Measurements from ENCODE around the gene BORCS5. TPM values are rescaled to one million over a fixed set of nuclear protein-coding genes. Genes with fewer than 3 reads are reported as not detected.
"Not testable (repeated sequence)": the region's sequence is repeated elsewhere in the genome, so short reads cannot be mapped to it uniquely, and the experiment has no call there.

The BORCS5 gene
- total RNA-seq, 2 experiments from 2014 or later = 18.8 to 21.2 TPM

DNA sequence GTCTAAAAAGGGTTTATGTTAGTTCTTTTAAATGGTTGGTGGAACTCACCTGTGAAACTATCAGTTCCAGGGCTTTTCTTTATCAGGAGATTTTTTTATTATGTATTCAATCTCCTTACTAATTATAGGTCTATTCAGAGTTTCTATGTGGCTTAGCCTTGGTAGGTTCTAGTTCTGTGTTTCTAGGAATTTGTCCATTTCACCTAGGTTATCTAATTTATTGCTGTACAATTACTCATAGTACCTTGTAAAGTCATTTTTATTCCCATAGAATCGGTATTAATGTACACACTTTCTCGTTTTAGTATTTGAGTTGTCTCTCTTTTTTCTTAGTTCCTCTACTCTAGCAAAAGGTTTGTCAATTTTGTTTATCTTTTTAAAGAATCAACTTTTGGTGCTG, 59.0 kb downstream of the BORCS5 start:
- H3K9me3 Mint-ChIP-seq (ENCODE audit: insufficient read depth) = peaks cover 11% of the 10 kb centered on the region
- H3K27me3 Mint-ChIP-seq (ENCODE audit: low read depth) = no peaks in the 10 kb centered on the region
- POLR2A ChIA-PET = interaction anchor here (1.0 kb wide), 1 partner anchor 59 kb away, joined by 3 read pairs; the partner anchor contains the start of gene BORCS5
- DNase-seq = no peak
- peaks cover 9% of the 10 kb centered on the region for H3K4me1 Mint-ChIP-seq (ENCODE audit: low read depth)
- CTCF ChIA-PET = no interaction called here
- no peak overlapping the region for H3K4me3 Mint-ChIP-seq
- no peak overlapping the region for H3K27ac Mint-ChIP-seq
- peaks cover 39% of the 10 kb centered on the region for H3K36me3 Mint-ChIP-seq (ENCODE audit: low read depth)
- ATAC-seq = no peak

DNA sequence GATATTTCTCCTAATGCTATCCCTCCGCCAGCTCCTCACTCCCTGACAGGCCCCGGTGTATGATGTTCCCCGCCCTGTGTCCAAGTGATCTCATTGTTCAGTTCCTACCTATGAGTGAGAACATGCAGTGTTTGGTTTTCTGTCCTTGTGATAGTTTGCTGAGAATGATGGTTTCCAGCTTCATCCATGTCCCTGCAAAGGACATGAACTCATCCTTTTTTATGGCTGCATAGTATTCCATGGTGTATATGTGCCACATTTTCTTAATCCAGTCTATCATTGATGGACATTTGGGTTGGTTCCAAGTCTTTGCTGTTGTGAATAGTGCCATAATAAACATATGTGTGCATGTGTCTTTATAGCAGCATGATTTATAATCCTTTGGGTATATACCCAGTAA, 62.3 kb downstream of the BORCS5 start:
- H3K4me1 Mint-ChIP-seq (ENCODE audit: low read depth); H3K4me3 Mint-ChIP-seq; POLR2A ChIA-PET; H3K27me3 Mint-ChIP-seq (ENCODE audit: low read depth); ATAC-seq; H3K27ac Mint-ChIP-seq; DNase-seq: not testable (repeated sequence)
- Mint-ChIP-seq H3K9me3 (ENCODE audit: insufficient read depth) (peaks cover 26% of the 10 kb centered on the region), H3K36me3 (ENCODE audit: low read depth) (peaks cover 48% of the 10 kb centered on the region)
- CTCF ChIA-PET = interaction anchor here (1.1 kb wide), 1 partner anchor 9 kb away, joined by 5 read pairs; no protein-coding TSS in a partner anchor

DNA sequence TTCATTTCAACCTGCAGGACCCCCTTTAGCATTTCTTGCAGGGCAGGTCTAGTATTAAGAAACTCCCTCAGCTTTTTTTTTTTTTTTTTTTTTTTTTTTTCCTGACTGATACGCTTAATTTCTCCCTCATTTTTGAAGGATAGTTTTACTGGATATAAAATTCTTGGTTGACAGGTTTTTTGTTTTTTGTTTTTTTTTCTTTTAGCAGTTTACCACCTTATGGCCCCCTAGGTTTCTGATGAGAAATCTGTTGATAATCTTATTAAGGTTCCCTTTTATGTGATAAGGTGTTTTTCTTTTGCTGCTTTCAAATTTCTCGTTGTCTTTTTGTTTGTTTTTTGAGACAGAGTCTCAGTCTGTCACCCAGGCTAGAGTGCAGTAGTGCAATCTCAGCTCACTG, 66.5 kb downstream of the BORCS5 start:
- Mint-ChIP-seq H3K27ac (no peak overlapping the region), H3K27me3 (ENCODE audit: low read depth) (no peaks in the 10 kb centered on the region), H3K4me1 (ENCODE audit: low read depth) (peaks cover 4% of the 10 kb centered on the region), H3K4me3 (no peak overlapping the region), H3K36me3 (ENCODE audit: low read depth) (peaks cover 51% of the 10 kb centered on the region), H3K9me3 (ENCODE audit: insufficient read depth) (peaks cover 28% of the 10 kb centered on the region)
- DNase-seq (no peak), ATAC-seq (no peak)
- ChIA-PET POLR2A (interaction anchor here (1.2 kb wide), 1 partner anchor 19 kb away, joined by 3 read pairs; no protein-coding TSS in a partner anchor), CTCF (interaction anchor here (1.2 kb wide), 1 partner anchor 19 kb away, joined by 3 read pairs; no protein-coding TSS in a partner anchor)

DNA sequence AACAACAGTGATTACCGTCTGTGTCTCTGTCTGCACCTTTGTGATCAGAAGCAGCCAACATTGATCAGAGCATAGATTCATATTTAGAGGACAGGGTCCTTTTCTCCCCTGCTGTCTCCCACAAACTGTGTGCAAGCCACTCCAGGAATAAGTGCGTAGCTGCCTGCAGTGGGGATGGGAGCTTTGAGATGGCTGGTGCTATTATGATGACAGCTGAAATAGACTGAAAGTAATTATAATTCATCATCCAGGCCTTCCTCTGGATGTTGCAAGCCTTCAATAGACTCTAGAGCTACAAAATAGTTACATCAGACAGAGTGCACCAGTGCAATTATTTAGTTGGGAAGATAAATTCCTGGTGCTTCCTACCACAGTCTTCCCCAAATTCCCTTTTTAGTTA, 68.1 kb downstream of the BORCS5 start:
- H3K9me3 Mint-ChIP-seq (ENCODE audit: insufficient read depth) = peaks cover 28% of the 10 kb centered on the region
- H3K27ac Mint-ChIP-seq = no peak overlapping the region
- H3K36me3 Mint-ChIP-seq (ENCODE audit: low read depth) = peaks cover 43% of the 10 kb centered on the region
- ATAC-seq (no peak), DNase-seq (no peak)
- no peak overlapping the region for H3K4me3 Mint-ChIP-seq
- no peaks in the 10 kb centered on the region for H3K27me3 Mint-ChIP-seq (ENCODE audit: low read depth)
- ChIA-PET CTCF (interaction anchor here (1.0 to 1.4 kb wide), 2 partner anchors 17 to 49 kb away, joined by 3 to 4 read pairs; no protein-coding TSS in a partner anchor), POLR2A (no interaction called here)
- peaks cover 11% of the 10 kb centered on the region for H3K4me1 Mint-ChIP-seq (ENCODE audit: low read depth)

DNA sequence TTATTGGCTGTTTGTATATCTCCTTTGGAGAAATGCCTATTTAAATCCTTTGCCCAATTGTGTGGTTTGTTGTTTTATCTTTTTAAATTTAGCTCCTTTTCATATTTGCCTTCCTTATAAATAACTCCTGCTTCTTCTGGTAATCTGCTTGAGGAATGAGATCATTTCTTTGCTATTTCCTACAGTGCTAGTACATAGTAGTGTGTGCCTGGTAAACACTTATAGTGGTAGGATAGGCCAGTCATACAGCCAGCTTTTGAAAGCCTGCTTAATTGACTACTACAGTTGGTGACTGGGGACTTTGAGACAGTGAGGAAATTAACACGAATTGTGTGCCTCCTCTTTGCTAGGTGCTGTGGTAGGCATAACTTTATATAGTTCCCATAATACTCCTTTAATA, 68.7 kb downstream of the BORCS5 start:
- peaks cover 11% of the 10 kb centered on the region for H3K4me1 Mint-ChIP-seq (ENCODE audit: low read depth)
- H3K27ac Mint-ChIP-seq = no peak overlapping the region
- CTCF ChIA-PET = interaction anchor here (1.0 to 1.4 kb wide), 2 partner anchors 16 to 49 kb away, joined by 3 to 4 read pairs; no protein-coding TSS in a partner anchor
- no peak overlapping the region for H3K4me3 Mint-ChIP-seq
- no peaks in the 10 kb centered on the region for H3K27me3 Mint-ChIP-seq (ENCODE audit: low read depth)
- no peak for DNase-seq
- no peak for ATAC-seq
- H3K9me3 Mint-ChIP-seq (ENCODE audit: insufficient read depth) = peaks cover 25% of the 10 kb centered on the region
- POLR2A ChIA-PET = no interaction called here
- peaks cover 42% of the 10 kb centered on the region for H3K36me3 Mint-ChIP-seq (ENCODE audit: low read depth)

DNA sequence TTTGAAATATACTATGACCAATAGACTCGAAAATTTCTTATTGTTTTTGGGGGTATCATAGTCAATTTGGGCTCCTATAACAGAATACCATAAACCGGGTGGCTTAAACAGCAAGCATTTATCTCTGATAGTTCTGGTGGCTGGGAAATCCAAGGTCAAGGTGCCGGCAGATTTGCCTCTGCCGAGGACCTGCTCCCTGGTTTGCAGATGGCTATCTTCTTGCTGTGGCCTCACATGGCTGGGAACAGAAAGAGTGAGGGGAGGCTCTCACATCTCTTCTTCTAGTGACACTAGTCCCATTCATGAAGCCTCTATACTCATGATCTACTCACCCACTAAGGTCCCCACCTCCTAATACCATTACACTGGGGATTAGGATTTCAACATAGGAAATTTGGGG, 70.7 kb downstream of the BORCS5 start:
- ChIA-PET CTCF (interaction anchor here (1.9 kb wide), 1 partner anchor 9 kb away, joined by 5 read pairs; no protein-coding TSS in a partner anchor), POLR2A (interaction anchor here (1.5 kb wide), 1 partner anchor 136 kb away, joined by 3 read pairs; the partner anchor contains the start of gene DUSP16)
- Mint-ChIP-seq H3K27ac (no peak overlapping the region), H3K4me3 (no peak overlapping the region), H3K36me3 (ENCODE audit: low read depth) (peaks cover 27% of the 10 kb centered on the region), H3K27me3 (ENCODE audit: low read depth) (no peaks in the 10 kb centered on the region), H3K9me3 (ENCODE audit: insufficient read depth) (peaks cover 18% of the 10 kb centered on the region), H3K4me1 (ENCODE audit: low read depth) (peaks cover 18% of the 10 kb centered on the region)
- no peak for ATAC-seq
- DNase-seq = no peak

DNA sequence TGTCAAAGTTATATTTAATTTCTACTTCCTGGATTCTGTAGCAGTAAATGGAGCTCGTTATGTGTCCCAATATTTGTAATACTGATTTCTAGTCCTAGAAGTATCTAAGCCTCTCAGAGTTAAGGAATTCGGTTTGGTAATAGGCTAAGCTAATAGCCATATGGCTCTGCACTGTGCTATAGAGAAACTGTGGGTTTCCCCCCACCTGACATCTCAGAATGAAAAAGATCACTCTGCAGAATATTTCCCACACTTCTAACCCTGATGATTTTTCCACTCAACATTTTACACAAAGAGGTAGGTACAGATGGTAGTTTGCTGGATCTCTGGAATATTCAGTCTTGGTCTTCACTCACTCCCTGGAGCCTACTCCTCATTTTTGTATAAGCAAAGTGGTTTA, 71.2 kb downstream of the BORCS5 start:
- DNase-seq = no peak
- no peaks in the 10 kb centered on the region for H3K27me3 Mint-ChIP-seq (ENCODE audit: low read depth)
- peaks cover 18% of the 10 kb centered on the region for H3K9me3 Mint-ChIP-seq (ENCODE audit: insufficient read depth)
- H3K4me1 Mint-ChIP-seq (ENCODE audit: low read depth) = peaks cover 22% of the 10 kb centered on the region
- H3K36me3 Mint-ChIP-seq (ENCODE audit: low read depth) = peaks cover 29% of the 10 kb centered on the region
- H3K27ac Mint-ChIP-seq = no peak overlapping the region
- CTCF ChIA-PET = interaction anchor here (1.9 kb wide), 1 partner anchor 9 kb away, joined by 5 read pairs; no protein-coding TSS in a partner anchor
- POLR2A ChIA-PET = interaction anchor here (1.5 kb wide), 1 partner anchor 135 kb away, joined by 3 read pairs; the partner anchor contains the start of gene DUSP16
- no peak for ATAC-seq
- no peak overlapping the region for H3K4me3 Mint-ChIP-seq

DNA sequence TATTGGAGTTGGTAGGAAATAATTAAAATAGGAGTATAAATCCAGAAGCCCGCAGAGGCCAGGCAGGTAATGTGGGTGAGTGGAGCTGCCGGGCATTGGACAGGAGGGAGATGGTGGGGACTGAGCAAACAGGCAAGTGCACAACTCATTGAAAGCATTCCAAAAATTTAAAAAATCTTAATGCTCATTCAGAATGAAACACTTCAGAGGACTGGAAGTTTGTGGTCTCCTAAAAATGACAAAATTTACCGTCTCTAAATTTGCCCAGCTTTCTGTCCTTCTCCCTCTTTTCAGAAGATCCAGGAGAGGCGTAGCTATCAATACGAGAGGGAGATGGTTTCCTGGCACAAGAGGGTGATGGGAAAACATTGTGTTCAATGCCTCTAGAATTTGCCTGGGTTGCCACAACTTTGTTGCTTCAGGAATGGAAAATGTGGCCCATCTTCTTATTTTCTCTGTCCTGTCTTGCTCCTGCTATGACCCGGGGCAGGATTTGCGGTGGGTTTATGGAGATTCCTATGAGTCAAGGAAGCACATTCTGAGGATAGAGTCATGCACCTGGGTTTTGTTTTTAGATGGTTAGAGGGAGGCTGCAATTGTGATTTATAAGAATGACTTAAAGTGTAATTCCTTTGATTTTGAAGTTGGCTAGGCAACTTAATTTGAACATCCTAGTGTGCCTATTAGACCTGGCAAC, 72.2 kb downstream of the BORCS5 start:
- peaks cover 8% of the 10 kb centered on the region for H3K9me3 Mint-ChIP-seq (ENCODE audit: insufficient read depth)
- H3K27ac Mint-ChIP-seq = no peak overlapping the region
- POLR2A ChIA-PET = interaction anchor here (1.0 kb wide), 1 partner anchor 13 kb away, joined by 7 read pairs; no protein-coding TSS in a partner anchor
- H3K4me1 Mint-ChIP-seq (ENCODE audit: low read depth) = peaks cover 29% of the 10 kb centered on the region
- no peaks in the 10 kb centered on the region for H3K27me3 Mint-ChIP-seq (ENCODE audit: low read depth)
- CTCF ChIA-PET = interaction anchor here (1.9 kb wide), 1 partner anchor 10 kb away, joined by 5 read pairs; no protein-coding TSS in a partner anchor
- no peak for DNase-seq
- peaks cover 24% of the 10 kb centered on the region for H3K36me3 Mint-ChIP-seq (ENCODE audit: low read depth)
- H3K4me3 Mint-ChIP-seq = no peak overlapping the region
- ATAC-seq = no peak

DNA sequence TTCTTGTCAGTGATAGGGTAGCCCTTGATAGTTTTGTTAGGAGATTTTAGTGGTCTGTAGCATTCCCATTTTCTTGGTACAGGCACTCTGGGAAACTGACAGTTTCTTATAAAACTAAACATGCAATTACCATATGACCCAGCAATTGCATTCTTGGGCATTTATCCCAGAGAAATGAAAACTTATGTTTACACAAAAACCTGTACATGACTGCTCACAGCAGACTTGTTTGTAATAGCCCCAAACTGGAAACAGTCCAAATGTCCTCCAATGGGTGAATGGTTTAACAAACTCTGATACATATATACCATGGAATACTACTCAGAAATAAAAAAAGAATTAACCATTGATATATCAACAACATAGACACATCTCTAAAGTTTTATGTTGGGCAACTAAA, 75.5 kb downstream of the BORCS5 start:
- ChIA-PET POLR2A (no interaction called here), CTCF (interaction anchor here (1.0 kb wide), 1 partner anchor 71 kb away, joined by 3 read pairs; no protein-coding TSS in a partner anchor)
- H3K9me3 Mint-ChIP-seq (ENCODE audit: insufficient read depth) = no peaks in the 10 kb centered on the region
- H3K36me3 Mint-ChIP-seq (ENCODE audit: low read depth) = peaks cover 27% of the 10 kb centered on the region
- H3K27ac Mint-ChIP-seq = no peak overlapping the region
- peaks cover 29% of the 10 kb centered on the region for H3K4me1 Mint-ChIP-seq (ENCODE audit: low read depth)
- no peaks in the 10 kb centered on the region for H3K27me3 Mint-ChIP-seq (ENCODE audit: low read depth)
- no peak overlapping the region for H3K4me3 Mint-ChIP-seq
- ATAC-seq (no peak), DNase-seq (no peak)

DNA sequence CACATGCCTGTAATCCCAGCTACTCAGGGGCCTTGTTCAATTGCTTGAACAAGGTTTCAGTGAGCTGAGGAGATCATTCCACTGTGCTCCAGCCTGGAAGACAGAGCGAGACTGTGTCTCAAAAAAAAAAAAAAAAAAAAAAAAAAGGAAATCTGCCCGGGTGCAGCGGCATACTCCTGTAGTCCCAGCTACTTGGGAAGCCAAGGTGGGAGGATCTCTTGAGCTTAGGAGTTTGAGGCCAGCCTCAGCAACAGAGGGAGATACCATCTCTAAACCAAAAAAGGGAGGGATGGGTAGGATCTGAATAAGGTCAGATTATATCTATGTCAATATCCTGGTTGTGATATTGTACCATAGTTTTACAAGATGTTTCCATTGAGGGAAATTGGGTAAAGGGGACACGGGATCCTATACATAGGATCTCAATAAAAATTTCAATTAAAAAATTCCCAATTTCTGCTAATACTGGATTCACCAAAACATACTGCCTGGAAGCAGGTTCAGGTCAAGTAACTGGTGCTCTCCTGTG, 76.4 kb downstream of the BORCS5 start:
- Mint-ChIP-seq H3K27ac (no peak overlapping the region), H3K36me3 (ENCODE audit: low read depth) (peaks cover 33% of the 10 kb centered on the region), H3K27me3 (ENCODE audit: low read depth) (no peaks in the 10 kb centered on the region), H3K4me1 (ENCODE audit: low read depth) (peaks cover 28% of the 10 kb centered on the region), H3K4me3 (no peak overlapping the region), H3K9me3 (ENCODE audit: insufficient read depth) (no peaks in the 10 kb centered on the region)
- ATAC-seq = no peak
- POLR2A ChIA-PET = interaction anchor here (1.4 kb wide), 1 partner anchor 9 kb away, joined by 6 read pairs; no protein-coding TSS in a partner anchor
- CTCF ChIA-PET = interaction anchor here (1.0 to 1.8 kb wide), 4 partner anchors 40 to 130 kb away, joined by 3 to 7 read pairs (median 4); no protein-coding TSS in a partner anchor
- DNase-seq = no peak

DNA sequence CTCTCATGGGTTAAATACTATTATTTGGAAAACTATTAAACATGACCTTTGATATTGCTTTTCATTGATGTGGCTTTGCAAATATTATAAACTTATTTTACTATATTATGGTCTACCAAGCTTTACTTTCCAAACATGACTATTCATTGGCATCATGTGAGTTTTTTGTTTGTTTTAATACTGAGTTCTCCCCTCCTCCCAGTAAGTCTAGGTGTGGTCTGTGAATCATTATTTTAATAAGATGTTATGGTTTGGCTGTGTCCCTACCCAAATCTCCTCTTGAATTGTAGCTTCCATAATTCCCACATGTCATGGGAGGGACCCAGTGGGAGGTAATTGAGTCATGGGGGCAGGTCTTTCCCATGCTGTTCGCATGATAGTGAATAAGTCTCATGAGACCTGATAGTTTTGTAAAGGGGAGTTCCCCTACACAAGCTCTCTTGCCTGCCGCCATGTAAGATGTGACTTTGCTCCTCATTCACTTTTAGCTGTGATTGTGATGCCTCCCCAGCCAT, 80.0 kb downstream of the BORCS5 start:
- peaks cover 50% of the 10 kb centered on the region for H3K36me3 Mint-ChIP-seq (ENCODE audit: low read depth)
- ChIA-PET CTCF (interaction anchor here (1.0 kb wide), 1 partner anchor 60 kb away, joined by 3 read pairs; no protein-coding TSS in a partner anchor), POLR2A (interaction anchor here (7.7 kb wide), 1 partner anchor 38 kb away, joined by 63 read pairs; no protein-coding TSS in a partner anchor)
- H3K27ac Mint-ChIP-seq = no peak overlapping the region
- H3K27me3 Mint-ChIP-seq (ENCODE audit: low read depth) = no peaks in the 10 kb centered on the region
- H3K4me1 Mint-ChIP-seq (ENCODE audit: low read depth) = peaks cover 40% of the 10 kb centered on the region
- H3K9me3 Mint-ChIP-seq (ENCODE audit: insufficient read depth) = no peaks in the 10 kb centered on the region
- ATAC-seq = no peak
- no peak overlapping the region for H3K4me3 Mint-ChIP-seq
- no peak for DNase-seq
